Sigmoid colon (tissue), 7 donors: Measurements from ENCODE around the gene MMS19. TPM values are rescaled to one million over a fixed set of nuclear protein-coding genes. Genes with fewer than 3 reads are reported as not detected.
A peak's percentile ranks its signal among the peaks of the same experiment; 100 is the strongest.
"Not testable (repeated sequence)": the region's sequence is repeated elsewhere in the genome, so short reads cannot be mapped to it uniquely, and the experiment has no call there.

Experiments used
- DNase-seq: peaks from one replicate; pipeline ENCODE4 v3.0.0-alpha.2; 2019
- H3K27ac ChIP-seq, 4 donors: fragments of 200-600 bp; sonication (generic); one replicate each; pipeline ENCODE4 v1.5.1; 2016 to 2019; ENCODE audit warnings: mild to moderate bottlenecking in 1 of 4
- H3K27me3 ChIP-seq, 3 donors: fragments of 200-600 bp; sonication (generic); one replicate each; pipeline ENCODE4 v1.5.1; 2019; ENCODE audit warnings: mild to moderate bottlenecking in 1 of 3
- H3K36me3 ChIP-seq, 4 donors: fragments of 200-600 bp; sonication (generic); one replicate each; pipeline ENCODE4 v1.5.1; 2016 to 2019
- H3K4me1 ChIP-seq, 4 donors: fragments of 200-600 bp; sonication (generic); one replicate each; pipeline ENCODE4 v1.5.1; 2017 to 2019
- H3K4me3 ChIP-seq, 4 donors: fragments of 200-600 bp; sonication (generic); one replicate each; pipeline ENCODE4 v1.5.1; 2017 to 2019; ENCODE audit warnings: mild to moderate bottlenecking in 2 of 4, moderate library complexity in 1 of 4
- H3K9me3 ChIP-seq, 4 donors: fragments of 200-600 bp in 3 of 4; sonication (generic) in 3 of 4; one replicate each; pipeline versions ENCODE4 v1.5.1 to v1.6.1; 2013 to 2019
- CTCF ChIP-seq, 4 experiments: fragments of 450-650 bp in 3 of 4; fragments of 200-600 bp in 1 of 4; IDR thresholded peaks; one replicate each; pipeline ENCODE4 v1.5.1; 2016 to 2019; ENCODE audit warnings: antibody characterized with exemption in 4 of 4, mild to moderate bottlenecking in 3 of 4, moderate library complexity in 2 of 4
- EP300 ChIP-seq, 4 donors: sonication (generic); formaldehyde crosslinking; IDR thresholded peaks; one replicate each; pipeline ENCODE4 v1.6.1; 2017; ENCODE audit warnings: antibody characterized with exemption in 4 of 4
- POLR2A ChIP-seq, 2 donors: fragments of 450-650 bp; IDR thresholded peaks; one replicate each; pipeline ENCODE4 v1.6.1; 2016; ENCODE audit warnings: antibody characterized with exemption in 2 of 2, mild to moderate bottlenecking in 2 of 2, moderate library complexity in 2 of 2
- POLR2AphosphoS5 ChIP-seq, 4 donors: sonication (generic); formaldehyde crosslinking; IDR thresholded peaks; one replicate each; pipeline ENCODE4 v1.6.1; 2017; ENCODE audit warnings: antibody characterized with exemption in 4 of 4
- WGBS, 2 donors: extraction: QIAGEN DNeasy Blood & Tissue Kit; methylation state at CpG; one replicate each; pipeline ENCODE4 v1.1.7; 2013; 5-methylcytosine and 5-hydroxymethylcytosine counted together
- intact Hi-C: fragments of 100-400 bp; cut with DNase I; formaldehyde crosslinking; loops from one replicate; pipeline ENCODE4 v1.15.1; 2023
- polyA plus RNA-seq, 3 donors: library from polyadenylated mRNA; stranded (reverse); fragments of 200-250 nt; gene quantifications; one replicate each; pipeline ENCODE4 v1.2.3, GENCODE V29; 2013
- total RNA-seq, 4 donors: library from RNA; depleted of rRNA; stranded (reverse); fragments of >200 nt; gene quantifications; one replicate each; pipeline ENCODE4 v1.1.0, GENCODE V29; 2016
- donor health status: healthy with polysubstance abuse.
- donor health status: Bipolar disorder and iron deficiency.
- donor health status: healthy.

MMS19 gene
- total and polyA plus RNA-seq, 7 donors: 29.4 to 79.8 (median 48.9) TPM

GRCh38 chr10:97425964-97426775 lies 72.1 kb downstream of the MMS19 start, which contains the start of gene PGAM1:
PGAM1 (plus strand) TSS chr10:97426191; CDS start chr10:97426308, 117 bp downstream.
- H3K4me3 ChIP-seq: peak within 1 kb of the TSS; percentile 84 to 96 (median 90)
- peak; percentile 98 for DNase-seq
- intact Hi-C loops: loop anchor here (5.0 kb wide), 1 partner anchor 71 kb away; the partner anchor contains the start of genes MMS19 and UBTD1
- H3K4me1 ChIP-seq: peaks cover 0 to 30% (median 29%) of the 10 kb centered on the region in 4 donors
- H3K9me3 ChIP-seq: no peaks in the 10 kb centered on the region
- 0 to 1% methylated on average over 90 of the region's 90 CpGs for WGBS, 2 donors
- peak within 1 kb of the TSS; percentile 91 to 93 (median 92) for H3K27ac ChIP-seq
- H3K27me3 ChIP-seq: no peaks in the 10 kb centered on the region
- TF ChIP-seq POLR2A (IDR thresholded peaks at IDR 0.05): peak; percentile 60
- TF ChIP-seq EP300 (IDR thresholded peaks at IDR 0.05): peak in 1 of 4 donors; percentile 48
- peak in 1 of 4 experiments; percentile 35 for TF ChIP-seq CTCF (IDR thresholded peaks at IDR 0.05)
- TF ChIP-seq POLR2AphosphoS5 (IDR thresholded peaks at IDR 0.05): peak; percentile 62 to 93 (median 86)
- H3K36me3 ChIP-seq: peaks cover 6 to 20% (median 8%) of the 10 kb centered on the region in 4 donors

GRCh38 chr10:97423757-97424098 lies 74.5 kb downstream of the MMS19 start:
- intact Hi-C loops, H3K27ac ChIP-seq, H3K36me3 ChIP-seq, H3K9me3 ChIP-seq, H3K27me3 ChIP-seq, H3K4me3 ChIP-seq, DNase-seq: not testable (repeated sequence)
- H3K4me1 ChIP-seq: peaks cover 0 to 34% (median 29%) of the 10 kb centered on the region in 4 donors
- WGBS, 2 donors: 86 to 87% methylated on average over 8 of the region's 8 CpGs

GRCh38 chr10:97416565-97416964 lies 81.7 kb downstream of the MMS19 start:
- no peaks in the 10 kb centered on the region for H3K36me3 ChIP-seq
- intact Hi-C loops: no loop called here
- H3K4me3 ChIP-seq: no peak overlapping the region
- H3K4me1 ChIP-seq: peaks cover 0 to 13% (median 7%) of the 10 kb centered on the region in 4 donors
- H3K27ac ChIP-seq: no peak overlapping the region
- DNase-seq: no peak
- WGBS, 2 donors: 55 to 85% methylated on average over 6 of the region's 6 CpGs
- TF ChIP-seq POLR2AphosphoS5 (IDR thresholded peaks at IDR 0.05) (no peak), EP300 (IDR thresholded peaks at IDR 0.05) (no peak), POLR2A (IDR thresholded peaks at IDR 0.05) (no peak), CTCF (IDR thresholded peaks at IDR 0.05) (no peak)
- no peaks in the 10 kb centered on the region for H3K9me3 ChIP-seq
- H3K27me3 ChIP-seq: no peaks in the 10 kb centered on the region

GRCh38 chr10:97412891-97413304 lies 85.3 kb downstream of the MMS19 start:
- Histone ChIP-seq H3K4me1 (peaks cover 0 to under 1% (median 0%) of the 10 kb centered on the region in 4 donors), H3K4me3 (no peak overlapping the region), H3K36me3 (no peaks in the 10 kb centered on the region), H3K27ac (no peak overlapping the region), H3K9me3 (no peaks in the 10 kb centered on the region), H3K27me3 (no peaks in the 10 kb centered on the region)
- no peak for DNase-seq
- 80 to 82% methylated on average over 10 of the region's 10 CpGs for WGBS, 2 donors
- no peak for TF ChIP-seq POLR2A (IDR thresholded peaks at IDR 0.05)
- no peak for TF ChIP-seq CTCF (IDR thresholded peaks at IDR 0.05)
- no peak for TF ChIP-seq EP300 (IDR thresholded peaks at IDR 0.05)
- no peak for TF ChIP-seq POLR2AphosphoS5 (IDR thresholded peaks at IDR 0.05)
- intact Hi-C loops: no loop called here

- H3K9me3 ChIP-seq: no peaks in the 10 kb centered on the region
- no peak for TF ChIP-seq POLR2AphosphoS5 (IDR thresholded peaks at IDR 0.05)
- no peak for TF ChIP-seq EP300 (IDR thresholded peaks at IDR 0.05)
- no peak for TF ChIP-seq CTCF (IDR thresholded peaks at IDR 0.05)
- no peak for TF ChIP-seq POLR2A (IDR thresholded peaks at IDR 0.05)
- intact Hi-C loops: no loop called here
- no peak overlapping the region for H3K4me3 ChIP-seq
- H3K36me3 ChIP-seq: no peaks in the 10 kb centered on the region
- no peak overlapping the region for H3K27ac ChIP-seq
- 85 to 87% methylated on average over 4 of the region's 4 CpGs for WGBS, 2 donors
- H3K27me3 ChIP-seq: no peaks in the 10 kb centered on the region
- DNase-seq: no peak
- peaks cover 0 to 9% (median 9%) of the 10 kb centered on the region in 4 donors for H3K4me1 ChIP-seq
Observed at GRCh38 chr10:97411406-97411805, 86.8 kb downstream of the MMS19 start.
